IMR-90 (cell line): Measurements from ENCODE around the gene GSE1.

ENCODE experiments used
- CEBPB ChIP-seq: IDR thresholded peaks from 2 replicates; pipeline ENCODE4 v1.6.1; 2012; ENCODE audit warnings: low read depth, low read length, improper control_type of control experiment
- FOS ChIP-seq: fragments of 150-350 bp; IDR thresholded peaks from 2 replicates; pipeline ENCODE4 v1.6.1; 2016; ENCODE audit warnings: low read depth, low read length
- TF ChIP-seq, protein P1 (sequence below): conservative IDR thresholded peaks from 2 replicates; pipeline ENCODE4 v1.5.1; 2012; ENCODE audit warnings: mild to moderate bottlenecking, low read depth, low read length, improper control_type of control experiment

DNA sequence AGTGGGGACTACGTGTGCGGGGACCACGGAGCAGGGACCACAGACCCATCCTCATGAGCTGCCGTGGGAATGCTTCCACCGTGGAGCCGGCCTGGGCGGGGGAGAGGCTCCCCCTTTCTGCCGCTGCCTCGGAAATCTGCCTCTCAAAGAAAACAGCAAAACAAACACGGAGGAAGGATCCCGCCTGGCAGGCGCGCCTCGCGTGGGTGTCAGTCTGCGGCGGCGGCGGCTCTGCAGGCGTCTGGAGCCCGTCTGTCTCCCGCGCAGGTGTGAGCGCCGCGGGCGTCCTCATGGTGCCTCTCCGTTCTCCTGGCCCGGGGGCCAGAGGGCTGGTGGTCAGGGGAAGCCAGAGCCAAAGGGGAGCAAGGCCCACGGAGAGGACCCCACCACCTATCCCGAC, 27.5 kb downstream of the GSE1 start:
- TF ChIP-seq, protein P1, sequence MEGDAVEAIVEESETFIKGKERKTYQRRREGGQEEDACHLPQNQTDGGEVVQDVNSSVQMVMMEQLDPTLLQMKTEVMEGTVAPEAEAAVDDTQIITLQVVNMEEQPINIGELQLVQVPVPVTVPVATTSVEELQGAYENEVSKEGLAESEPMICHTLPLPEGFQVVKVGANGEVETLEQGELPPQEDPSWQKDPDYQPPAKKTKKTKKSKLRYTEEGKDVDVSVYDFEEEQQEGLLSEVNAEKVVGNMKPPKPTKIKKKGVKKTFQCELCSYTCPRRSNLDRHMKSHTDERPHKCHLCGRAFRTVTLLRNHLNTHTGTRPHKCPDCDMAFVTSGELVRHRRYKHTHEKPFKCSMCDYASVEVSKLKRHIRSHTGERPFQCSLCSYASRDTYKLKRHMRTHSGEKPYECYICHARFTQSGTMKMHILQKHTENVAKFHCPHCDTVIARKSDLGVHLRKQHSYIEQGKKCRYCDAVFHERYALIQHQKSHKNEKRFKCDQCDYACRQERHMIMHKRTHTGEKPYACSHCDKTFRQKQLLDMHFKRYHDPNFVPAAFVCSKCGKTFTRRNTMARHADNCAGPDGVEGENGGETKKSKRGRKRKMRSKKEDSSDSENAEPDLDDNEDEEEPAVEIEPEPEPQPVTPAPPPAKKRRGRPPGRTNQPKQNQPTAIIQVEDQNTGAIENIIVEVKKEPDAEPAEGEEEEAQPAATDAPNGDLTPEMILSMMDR: no peak
- no peak for TF ChIP-seq FOS
- TF ChIP-seq CEBPB: no peak
